ENCODE measurements around the gene WDCP. TPM values are rescaled to one million over a fixed set of nuclear protein-coding genes. Genes with fewer than 3 reads are reported as not detected.
A peak's percentile ranks its signal among the peaks of the same experiment; 100 is the strongest.
"Not testable (repeated sequence)": the region's sequence is repeated elsewhere in the genome, so short reads cannot be mapped to it uniquely, and the experiment has no call there.

Gene WDCP
- total RNA-seq (2014; rRNA removed; shearing (Covaris generic)), result 12.1 and 12.8 TPM in 2 replicates

- DNase-seq (ENCODE audit: low read depth), result peak; percentile 99
Measured at GRCh38 chr2:24046930-24047702, at the start of gene WDCP. TSS of gene WDCP (minus strand) at chr2:24047391. CDS start at chr2:24039494, 7,897 bp downstream.

GRCh38 chr2:24095171-24095677 is 48.0 kb upstream of the WDCP start:
- not testable (repeated sequence) for DNase-seq (ENCODE audit: low read depth)

GRCh38 chr2:24093270-24093669 is 46.1 kb upstream of the WDCP start:
- DNase-seq (ENCODE audit: low read depth), result not testable (repeated sequence)

- no peak for DNase-seq (ENCODE audit: low read depth)
Measured at GRCh38 chr2:24088821-24089359, 41.7 kb upstream of the WDCP start.

GRCh38 chr2:24087032-24087431 is 39.8 kb upstream of the WDCP start:
- no peak for DNase-seq (ENCODE audit: low read depth)

GRCh38 chr2:24086241-24086640 is 39.0 kb upstream of the WDCP start:
- no peak for DNase-seq (ENCODE audit: low read depth)

GRCh38 chr2:24085200-24085489 is 38.0 kb upstream of the WDCP start:
- DNase-seq (ENCODE audit: low read depth), result no peak

- DNase-seq (ENCODE audit: low read depth), result peak; percentile 85
Measured at GRCh38 chr2:24084386-24085199, 37.4 kb upstream of the WDCP start, which contains the start of gene TP53I3. TSS of gene TP53I3 (minus strand) at chr2:24084834. CDS start at chr2:24084326, 508 bp downstream.

- peak; percentile 60 for DNase-seq (ENCODE audit: low read depth)
Measured at GRCh38 chr2:24083567-24084385, 36.6 kb upstream of the WDCP start.

GRCh38 chr2:24082787-24083566 is 35.8 kb upstream of the WDCP start:
- DNase-seq (ENCODE audit: low read depth), result no peak

- DNase-seq (ENCODE audit: low read depth), result no peak
Measured at GRCh38 chr2:24080701-24081100, 33.5 kb upstream of the WDCP start.

- DNase-seq (ENCODE audit: low read depth), result no peak
Measured at GRCh38 chr2:24077879-24078278, 30.7 kb upstream of the WDCP start.

- DNase-seq (ENCODE audit: low read depth), result no peak
Measured at GRCh38 chr2:24077535-24077877, 30.3 kb upstream of the WDCP start.

GRCh38 chr2:24076849-24077534 is 29.8 kb upstream of the WDCP start:
- DNase-seq (ENCODE audit: low read depth), result peak; percentile 4

GRCh38 chr2:24075915-24076848 is 29.0 kb upstream of the WDCP start, which contains the start of gene SF3B6:
TSS of gene SF3B6 (minus strand) at chr2:24076326. CDS start at chr2:24076229, 97 bp downstream.
- DNase-seq (ENCODE audit: low read depth), result peak; percentile 99

GRCh38 chr2:24075259-24075658 is 28.1 kb upstream of the WDCP start:
- no peak for DNase-seq (ENCODE audit: low read depth)

- no peak for DNase-seq (ENCODE audit: low read depth)
Measured at GRCh38 chr2:24073816-24074215, 26.6 kb upstream of the WDCP start.

GRCh38 chr2:24072259-24072658 is 25.1 kb upstream of the WDCP start:
- DNase-seq (ENCODE audit: low read depth), result no peak

- DNase-seq (ENCODE audit: low read depth), result no peak
Measured at GRCh38 chr2:24065341-24065740, 18.1 kb upstream of the WDCP start.

All from M059J (cell line).